HL-60 (cell line): Measurements from ENCODE around the gene NAA60.

Experiments used
- DNase-seq, 2 experiments: peaks; one replicate each; pipeline ENCODE4 v3.0.0-alpha.2; 2010 to 2020; ENCODE audit warnings: low read depth in 1 of 2, low spot score in 1 of 2
- H3K27ac ChIP-seq: fragments of 250-450 bp; sonication (Bioruptor Pico); replicated peaks from 2 replicates; pipeline ENCODE4 v1.5.1; 2020; ENCODE audit warnings: mild to moderate bottlenecking, moderate library complexity
- H3K27me3 ChIP-seq: fragments of 250-450 bp; sonication (Bioruptor Pico); 2 replicates; pipeline ENCODE4 v1.5.1; 2021; ENCODE audit warnings: mild to moderate bottlenecking, moderate library complexity; ENCODE audit not compliant: insufficient read depth, poor library complexity, severe bottlenecking
- H3K4me3 ChIP-seq: replicated peaks from 2 replicates; pipeline ENCODE4 v1.5.1; 2011; ENCODE audit warnings: mild to moderate bottlenecking, control low read depth, low read length; ENCODE audit not compliant: insufficient read depth
- GABPA ChIP-seq: IDR thresholded peaks from 2 replicates; pipeline ENCODE4 v1.6.1; 2012; ENCODE audit warnings: low read depth
- POLR2AphosphoS5 ChIP-seq: IDR thresholded peaks from 2 replicates; pipeline ENCODE4 v1.6.1; 2012; ENCODE audit warnings: low read depth
- SPI1 ChIP-seq: IDR thresholded peaks from 2 replicates; pipeline ENCODE4 v1.6.1; 2012; ENCODE audit warnings: low read depth, mild to moderate bottlenecking, borderline replicate concordance
- TF ChIP-seq, protein P1 (sequence below): IDR thresholded peaks from one replicate; pipeline ENCODE4 v1.5.1; 2011; ENCODE audit warnings: low read length, control low read depth, inconsistent platforms; ENCODE audit not compliant: insufficient read depth
- TF ChIP-seq, protein P2 (sequence below): IDR thresholded peaks from 2 replicates; pipeline ENCODE4 v1.6.1; 2012; ENCODE audit warnings: low read depth; ENCODE audit not compliant: insufficient replicate concordance

The NAA60 gene

DNA sequence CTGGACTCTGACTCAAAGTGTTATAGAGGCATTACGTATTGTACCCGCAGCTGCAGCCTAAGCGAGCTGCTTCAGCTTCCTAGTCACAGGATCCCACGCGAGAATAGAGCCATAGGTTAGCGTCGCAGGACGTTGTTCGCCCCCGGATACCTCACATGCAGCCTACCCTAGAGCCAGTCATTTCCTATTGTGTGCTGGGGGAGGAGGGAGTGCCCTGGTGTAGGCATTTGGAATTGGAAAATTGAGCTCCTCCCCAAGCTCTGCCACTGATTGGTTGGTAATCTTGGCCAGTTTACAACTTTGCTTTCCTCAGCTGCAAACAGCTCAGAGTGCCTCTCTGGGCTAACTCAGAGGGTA, 530 bp downstream of the NAA60 start:
- Histone ChIP-seq H3K27me3 (no peaks in the 10 kb centered on the region), H3K4me3 (peak overlapping the region; percentile 74), H3K27ac (peak overlapping the region; percentile 70)
- TF ChIP-seq, protein P1, sequence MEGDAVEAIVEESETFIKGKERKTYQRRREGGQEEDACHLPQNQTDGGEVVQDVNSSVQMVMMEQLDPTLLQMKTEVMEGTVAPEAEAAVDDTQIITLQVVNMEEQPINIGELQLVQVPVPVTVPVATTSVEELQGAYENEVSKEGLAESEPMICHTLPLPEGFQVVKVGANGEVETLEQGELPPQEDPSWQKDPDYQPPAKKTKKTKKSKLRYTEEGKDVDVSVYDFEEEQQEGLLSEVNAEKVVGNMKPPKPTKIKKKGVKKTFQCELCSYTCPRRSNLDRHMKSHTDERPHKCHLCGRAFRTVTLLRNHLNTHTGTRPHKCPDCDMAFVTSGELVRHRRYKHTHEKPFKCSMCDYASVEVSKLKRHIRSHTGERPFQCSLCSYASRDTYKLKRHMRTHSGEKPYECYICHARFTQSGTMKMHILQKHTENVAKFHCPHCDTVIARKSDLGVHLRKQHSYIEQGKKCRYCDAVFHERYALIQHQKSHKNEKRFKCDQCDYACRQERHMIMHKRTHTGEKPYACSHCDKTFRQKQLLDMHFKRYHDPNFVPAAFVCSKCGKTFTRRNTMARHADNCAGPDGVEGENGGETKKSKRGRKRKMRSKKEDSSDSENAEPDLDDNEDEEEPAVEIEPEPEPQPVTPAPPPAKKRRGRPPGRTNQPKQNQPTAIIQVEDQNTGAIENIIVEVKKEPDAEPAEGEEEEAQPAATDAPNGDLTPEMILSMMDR, result no peak
- TF ChIP-seq SPI1, result no peak
- TF ChIP-seq, protein P2, sequence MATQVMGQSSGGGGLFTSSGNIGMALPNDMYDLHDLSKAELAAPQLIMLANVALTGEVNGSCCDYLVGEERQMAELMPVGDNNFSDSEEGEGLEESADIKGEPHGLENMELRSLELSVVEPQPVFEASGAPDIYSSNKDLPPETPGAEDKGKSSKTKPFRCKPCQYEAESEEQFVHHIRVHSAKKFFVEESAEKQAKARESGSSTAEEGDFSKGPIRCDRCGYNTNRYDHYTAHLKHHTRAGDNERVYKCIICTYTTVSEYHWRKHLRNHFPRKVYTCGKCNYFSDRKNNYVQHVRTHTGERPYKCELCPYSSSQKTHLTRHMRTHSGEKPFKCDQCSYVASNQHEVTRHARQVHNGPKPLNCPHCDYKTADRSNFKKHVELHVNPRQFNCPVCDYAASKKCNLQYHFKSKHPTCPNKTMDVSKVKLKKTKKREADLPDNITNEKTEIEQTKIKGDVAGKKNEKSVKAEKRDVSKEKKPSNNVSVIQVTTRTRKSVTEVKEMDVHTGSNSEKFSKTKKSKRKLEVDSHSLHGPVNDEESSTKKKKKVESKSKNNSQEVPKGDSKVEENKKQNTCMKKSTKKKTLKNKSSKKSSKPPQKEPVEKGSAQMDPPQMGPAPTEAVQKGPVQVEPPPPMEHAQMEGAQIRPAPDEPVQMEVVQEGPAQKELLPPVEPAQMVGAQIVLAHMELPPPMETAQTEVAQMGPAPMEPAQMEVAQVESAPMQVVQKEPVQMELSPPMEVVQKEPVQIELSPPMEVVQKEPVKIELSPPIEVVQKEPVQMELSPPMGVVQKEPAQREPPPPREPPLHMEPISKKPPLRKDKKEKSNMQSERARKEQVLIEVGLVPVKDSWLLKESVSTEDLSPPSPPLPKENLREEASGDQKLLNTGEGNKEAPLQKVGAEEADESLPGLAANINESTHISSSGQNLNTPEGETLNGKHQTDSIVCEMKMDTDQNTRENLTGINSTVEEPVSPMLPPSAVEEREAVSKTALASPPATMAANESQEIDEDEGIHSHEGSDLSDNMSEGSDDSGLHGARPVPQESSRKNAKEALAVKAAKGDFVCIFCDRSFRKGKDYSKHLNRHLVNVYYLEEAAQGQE, result no peak
- TF ChIP-seq POLR2AphosphoS5, result no peak
- no peak for TF ChIP-seq GABPA
- peak in 1 of 2 experiments; percentile 30 for DNase-seq

DNA sequence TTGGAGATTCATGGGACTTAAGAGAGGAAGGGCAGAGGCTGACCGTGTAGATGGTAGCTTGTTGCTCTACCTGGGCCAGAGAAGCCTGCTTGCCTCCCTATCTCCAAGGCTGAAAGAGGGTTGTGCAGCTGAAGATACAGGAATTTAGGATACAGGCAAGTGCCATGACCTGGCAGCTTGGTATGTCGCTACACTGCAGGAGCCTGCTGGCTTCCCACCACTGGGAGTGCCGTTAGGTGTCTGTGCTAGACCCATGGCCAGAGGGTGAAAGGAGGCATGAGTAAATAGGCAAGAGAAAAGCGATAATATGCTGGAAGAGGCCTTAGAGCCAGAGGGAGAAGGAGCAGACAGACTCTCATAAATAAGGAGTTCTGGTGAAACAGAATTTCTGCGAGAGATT, 10.6 kb downstream of the NAA60 start:
- no peak overlapping the region for H3K27ac ChIP-seq
- no peak overlapping the region for H3K4me3 ChIP-seq
- no peak for DNase-seq
- TF ChIP-seq, protein P2, result no peak
- TF ChIP-seq SPI1, result no peak
- TF ChIP-seq GABPA, result no peak
- no peak for TF ChIP-seq POLR2AphosphoS5
- TF ChIP-seq, protein P1, result no peak
- H3K27me3 ChIP-seq, result no peaks in the 10 kb centered on the region

DNA sequence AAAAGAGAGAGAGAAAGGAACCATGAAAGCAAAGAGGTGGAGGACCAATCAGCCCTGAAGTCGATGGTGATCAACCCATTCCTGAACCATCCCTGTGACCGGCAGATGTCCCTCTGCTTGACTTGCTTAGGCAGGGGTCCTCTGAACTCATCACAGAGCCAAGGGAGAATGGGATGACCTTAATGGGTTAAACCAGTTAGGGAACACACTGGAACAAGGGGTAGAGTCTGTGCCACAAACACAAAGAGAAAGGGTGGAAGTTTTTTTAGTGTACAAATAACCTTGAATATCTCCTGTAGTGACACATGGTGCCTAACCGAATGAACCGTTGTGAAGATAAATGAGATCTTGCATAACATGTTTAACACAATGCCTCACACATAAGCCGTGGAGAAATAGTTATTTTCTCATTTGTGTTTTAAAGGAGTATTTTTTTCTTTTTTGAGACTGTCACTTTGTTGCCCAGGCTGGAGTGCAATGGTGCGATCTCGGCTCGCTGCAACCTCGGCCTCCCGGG, 11.2 kb downstream of the NAA60 start:
- no peak for DNase-seq
- TF ChIP-seq SPI1 (no peak), GABPA (no peak), POLR2AphosphoS5 (no peak)
- TF ChIP-seq, protein P1, result no peak
- TF ChIP-seq, protein P2, result no peak
- Histone ChIP-seq H3K27me3 (no peaks in the 10 kb centered on the region), H3K4me3 (no peak overlapping the region), H3K27ac (no peak overlapping the region)
